ENCODE data around the gene SLC7A5. TPM values are rescaled to one million over a fixed set of nuclear protein-coding genes. Genes with fewer than 3 reads are reported as not detected.
A peak's percentile ranks its signal among the peaks of the same experiment; 100 is the strongest.

SLC7A5 gene
- total and polyA plus RNA-seq, 2 of the 13 experiments (the other 11 are each of a cell fraction or from before 2014, with no cell fraction given), result 79.6 to 155 TPM

- TF ChIP-seq, protein P1, sequence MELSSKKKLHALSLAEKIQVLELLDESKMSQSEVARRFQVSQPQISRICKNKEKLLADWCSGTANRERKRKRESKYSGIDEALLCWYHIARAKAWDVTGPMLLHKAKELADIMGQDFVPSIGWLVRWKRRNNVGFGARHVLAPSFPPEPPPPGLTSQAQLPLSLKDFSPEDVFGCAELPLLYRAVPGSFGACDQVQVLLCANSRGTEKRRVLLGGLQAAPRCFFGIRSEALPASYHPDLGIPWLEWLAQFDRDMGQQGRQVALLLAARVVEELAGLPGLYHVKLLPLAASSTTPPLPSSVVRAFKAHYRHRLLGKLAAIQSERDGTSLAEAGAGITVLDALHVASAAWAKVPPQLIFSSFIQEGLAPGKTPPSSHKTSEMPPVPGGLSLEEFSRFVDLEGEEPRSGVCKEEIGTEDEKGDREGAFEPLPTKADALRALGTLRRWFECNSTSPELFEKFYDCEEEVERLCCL (CRISPR knock-in tag; IDR thresholded peaks at IDR 0.05; ENCODE audit: borderline replicate concordance), result no peak
- TF ChIP-seq ZNF782 (CRISPR knock-in tag; IDR thresholded peaks at IDR 0.05; ENCODE audit: borderline replicate concordance), result no peak
- TF ChIP-seq KLF12 (CRISPR knock-in tag; IDR thresholded peaks at IDR 0.05; ENCODE audit: borderline replicate concordance), result peak; percentile 44; the same call in 1 of the 2 replicates
- no peak for TF ChIP-seq ZNF24 (IDR thresholded peaks at IDR 0.05)
- TF ChIP-seq NCOR1 (IDR thresholded peaks at IDR 0.05; ENCODE audit: borderline replicate concordance, low read length), result no peak; the same call in 1 of the 2 replicates
- peak; percentile 34; the same call in 1 of the 2 replicates for TF ChIP-seq ZNF451 (CRISPR knock-in tag; IDR thresholded peaks at IDR 0.05)
- TF ChIP-seq PHF8 (CRISPR knock-in tag; IDR thresholded peaks at IDR 0.05), result peak; percentile 21; the same call in 1 of the 2 replicates
- TF ChIP-seq RNF2 (conservative IDR thresholded peaks at IDR 0.05; ENCODE audit: low read depth), result no peak
- TF ChIP-seq ZNF143 (CRISPR knock-in tag; IDR thresholded peaks at IDR 0.05), result peak; percentile 84
- TF ChIP-seq IRF1 (CRISPR knock-in tag; IDR thresholded peaks at IDR 0.05; ENCODE audit: low read depth), result no peak
- no peak for TF ChIP-seq SOX13 (IDR thresholded peaks at IDR 0.05)
- TF ChIP-seq SOX13 (CRISPR knock-in tag; conservative IDR thresholded peaks at IDR 0.05 in 1 of 2, IDR thresholded peaks at IDR 0.05 in 1 of 2), result peak in 1 of 2 experiments; percentile 75; a peak in 2 of 4 replicates
- TF ChIP-seq NFKBIZ (CRISPR knock-in tag; IDR thresholded peaks at IDR 0.05), result peak; percentile 68; the same call in 1 of the 2 replicates
- no peak for TF ChIP-seq ATAD3A (CRISPR knock-in tag; IDR thresholded peaks at IDR 0.05)
- TF ChIP-seq, protein P2, sequence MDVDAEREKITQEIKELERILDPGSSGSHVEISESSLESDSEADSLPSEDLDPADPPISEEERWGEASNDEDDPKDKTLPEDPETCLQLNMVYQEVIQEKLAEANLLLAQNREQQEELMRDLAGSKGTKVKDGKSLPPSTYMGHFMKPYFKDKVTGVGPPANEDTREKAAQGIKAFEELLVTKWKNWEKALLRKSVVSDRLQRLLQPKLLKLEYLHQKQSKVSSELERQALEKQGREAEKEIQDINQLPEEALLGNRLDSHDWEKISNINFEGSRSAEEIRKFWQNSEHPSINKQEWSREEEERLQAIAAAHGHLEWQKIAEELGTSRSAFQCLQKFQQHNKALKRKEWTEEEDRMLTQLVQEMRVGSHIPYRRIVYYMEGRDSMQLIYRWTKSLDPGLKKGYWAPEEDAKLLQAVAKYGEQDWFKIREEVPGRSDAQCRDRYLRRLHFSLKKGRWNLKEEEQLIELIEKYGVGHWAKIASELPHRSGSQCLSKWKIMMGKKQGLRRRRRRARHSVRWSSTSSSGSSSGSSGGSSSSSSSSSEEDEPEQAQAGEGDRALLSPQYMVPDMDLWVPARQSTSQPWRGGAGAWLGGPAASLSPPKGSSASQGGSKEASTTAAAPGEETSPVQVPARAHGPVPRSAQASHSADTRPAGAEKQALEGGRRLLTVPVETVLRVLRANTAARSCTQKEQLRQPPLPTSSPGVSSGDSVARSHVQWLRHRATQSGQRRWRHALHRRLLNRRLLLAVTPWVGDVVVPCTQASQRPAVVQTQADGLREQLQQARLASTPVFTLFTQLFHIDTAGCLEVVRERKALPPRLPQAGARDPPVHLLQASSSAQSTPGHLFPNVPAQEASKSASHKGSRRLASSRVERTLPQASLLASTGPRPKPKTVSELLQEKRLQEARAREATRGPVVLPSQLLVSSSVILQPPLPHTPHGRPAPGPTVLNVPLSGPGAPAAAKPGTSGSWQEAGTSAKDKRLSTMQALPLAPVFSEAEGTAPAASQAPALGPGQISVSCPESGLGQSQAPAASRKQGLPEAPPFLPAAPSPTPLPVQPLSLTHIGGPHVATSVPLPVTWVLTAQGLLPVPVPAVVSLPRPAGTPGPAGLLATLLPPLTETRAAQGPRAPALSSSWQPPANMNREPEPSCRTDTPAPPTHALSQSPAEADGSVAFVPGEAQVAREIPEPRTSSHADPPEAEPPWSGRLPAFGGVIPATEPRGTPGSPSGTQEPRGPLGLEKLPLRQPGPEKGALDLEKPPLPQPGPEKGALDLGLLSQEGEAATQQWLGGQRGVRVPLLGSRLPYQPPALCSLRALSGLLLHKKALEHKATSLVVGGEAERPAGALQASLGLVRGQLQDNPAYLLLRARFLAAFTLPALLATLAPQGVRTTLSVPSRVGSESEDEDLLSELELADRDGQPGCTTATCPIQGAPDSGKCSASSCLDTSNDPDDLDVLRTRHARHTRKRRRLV (CRISPR knock-in tag; IDR thresholded peaks at IDR 0.05), result peak; percentile 73; the same call in 1 of the 2 replicates
- TF ChIP-seq ZNF549 (CRISPR knock-in tag; IDR thresholded peaks at IDR 0.05), result no peak
- no peak for TF ChIP-seq GTF2F1 (IDR thresholded peaks at IDR 0.05; ENCODE audit: low read length)
- TF ChIP-seq ZBTB8A (CRISPR knock-in tag; IDR thresholded peaks at IDR 0.05; ENCODE audit: borderline replicate concordance, low read depth), result no peak
- 0 out of 2 replicates have a peak, but pooled peaks have one; percentile 28 for TF ChIP-seq ZNF333 (CRISPR knock-in tag; IDR thresholded peaks at IDR 0.05; ENCODE audit: borderline replicate concordance)
- no peak for TF ChIP-seq LCORL (IDR thresholded peaks at IDR 0.05)
- peak; percentile 77 for TF ChIP-seq LCORL (CRISPR knock-in tag; IDR thresholded peaks at IDR 0.05)
- TF ChIP-seq FOXA3 (CRISPR knock-in tag; IDR thresholded peaks at IDR 0.05), result peak; percentile 74
Measured at GRCh38 chr16:87855852-87856715, 13.2 kb downstream of the SLC7A5 start (continued).
